ENCODE data around the gene TTC22. TPM values are rescaled to one million over a fixed set of nuclear protein-coding genes. Genes with fewer than 3 reads are reported as not detected.

TTC22 gene
- total RNA-seq, 1 experiment from 2014 or later = 0.59 TPM

- H3K4ac ChIP-seq (ENCODE audit: low read depth, low read length) = no peak overlapping the region
- no peak overlapping the region for H4K5ac ChIP-seq (ENCODE audit: insufficient read length, low read depth, low read length)
- H3K79me1 ChIP-seq (ENCODE audit: insufficient read depth, low read depth, low read length, poor library complexity, severe bottlenecking) = no peaks in the 10 kb centered on the region
- H2BK15ac ChIP-seq (ENCODE audit: low read depth, low read length) = no peak overlapping the region
- H2BK120ac ChIP-seq (ENCODE audit: low read depth, low read length, poor library complexity, severe bottlenecking) = no peak overlapping the region
- no peaks in the 10 kb centered on the region for H3K9me3 Mint-ChIP-seq
- peaks cover 3% of the 10 kb centered on the region for H3K27me3 Mint-ChIP-seq (ENCODE audit: low read depth)
- no peak overlapping the region for H3K4me2 ChIP-seq (ENCODE audit: insufficient read depth, insufficient read length, low read length)
- H4K8ac ChIP-seq (replicated peaks; ENCODE audit: insufficient read length, low read depth, low read length) = no peak overlapping the region
- no peak overlapping the region for H3K4me3 Mint-ChIP-seq
- DNase-seq = no peak
- H2BK20ac ChIP-seq (ENCODE audit: low read depth, low read length, poor library complexity, severe bottlenecking) = no peak overlapping the region
- no peak overlapping the region; a peak in 1 of 7 replicates for H3K27ac Mint-ChIP-seq
- H2BK5ac ChIP-seq (ENCODE audit: insufficient read length, low read length) = no peak overlapping the region
- peak; percentile 20; the same call in 2 of the 3 replicates for TF ChIP-seq CTCF (conservative IDR thresholded peaks at IDR 0.05)
- H4K91ac ChIP-seq (ENCODE audit: insufficient read length, low read depth, low read length) = no peak overlapping the region
- H3K4me1 ChIP-seq (ENCODE audit: insufficient read depth, low read length) = no peaks in the 10 kb centered on the region
- no peak overlapping the region for H3K23ac ChIP-seq (ENCODE audit: insufficient read length, low read depth, low read length)
- H3K4me1 Mint-ChIP-seq = peaks cover 16 to 20% of the 10 kb centered on the region in 2 experiments
- no peak overlapping the region for H3K27ac ChIP-seq (ENCODE audit: insufficient read length, low read depth, low read length)
- H3K36me3 Mint-ChIP-seq (ENCODE audit: insufficient read depth in 1 of 3, low read depth in 3 of 3) = no peaks in the 10 kb centered on the region; a peak in 1 of 7 replicates
- no peak overlapping the region for H2AFZ ChIP-seq (ENCODE audit: low read length)
- H4K20me1 ChIP-seq (ENCODE audit: control insufficient read depth, insufficient read depth, insufficient read length) = no peaks in the 10 kb centered on the region
- H2BK12ac ChIP-seq (ENCODE audit: insufficient read length, low read depth, low read length) = no peak overlapping the region
- H3K23me2 ChIP-seq (ENCODE audit: insufficient read length, low read depth, low read length, poor library complexity, severe bottlenecking) = peaks cover 4% of the 10 kb centered on the region
- no peak overlapping the region for H3K18ac ChIP-seq (ENCODE audit: insufficient read length, low read depth, low read length)
- no peak overlapping the region for H2AK5ac ChIP-seq (ENCODE audit: insufficient read length, low read length)
- H3K27me3 ChIP-seq (ENCODE audit: insufficient read depth, low read length) = no peaks in the 10 kb centered on the region
- H3K9ac ChIP-seq (ENCODE audit: extremely low read depth, insufficient read length, low read length) = no peak overlapping the region
- no peaks in the 10 kb centered on the region for H3K9me3 ChIP-seq (ENCODE audit: control insufficient read depth, low read depth, low read length)
- no peaks in the 10 kb centered on the region for H3K79me2 ChIP-seq (ENCODE audit: insufficient read depth, low read length)
- H3K14ac ChIP-seq (ENCODE audit: insufficient read depth, low read length) = no peak overlapping the region
- no peak overlapping the region for H3K56ac ChIP-seq (ENCODE audit: insufficient read length, low read depth, low read length)
- no peak overlapping the region for H3T11ph ChIP-seq (ENCODE audit: low read length)
- no CpG with 5 or more reads among the region's 5 CpGs for WGBS (ENCODE audit: extremely low coverage, insufficient read length, low lambda C conversion rate)
These were observed 33.0 kb downstream of the TTC22 start for GRCh38 chr1:54768093-54768492.
